GM23248 (cell line): Measurements from ENCODE around the gene OR2V2.
"Not testable (repeated sequence)": the region's sequence is repeated elsewhere in the genome, so short reads cannot be mapped to it uniquely, and the experiment has no call there.

Experiments used
- EZH2 ChIP-seq: fragments of 200-600 bp; sonication (generic); IDR thresholded peaks from 2 replicates; pipeline ENCODE4 v1.6.1; 2018; ENCODE audit warnings: antibody characterized with exemption, mild to moderate bottlenecking; ENCODE audit not compliant: insufficient read depth, poor library complexity, severe bottlenecking
- EZH2phosphoT487 ChIP-seq: fragments of 200-600 bp; sonication (generic); IDR thresholded peaks from 2 replicates; pipeline ENCODE4 v1.6.1; 2018; ENCODE audit warnings: antibody characterized with exemption, moderate library complexity, mild to moderate bottlenecking, low read depth; ENCODE audit not compliant: insufficient read depth

DNA sequence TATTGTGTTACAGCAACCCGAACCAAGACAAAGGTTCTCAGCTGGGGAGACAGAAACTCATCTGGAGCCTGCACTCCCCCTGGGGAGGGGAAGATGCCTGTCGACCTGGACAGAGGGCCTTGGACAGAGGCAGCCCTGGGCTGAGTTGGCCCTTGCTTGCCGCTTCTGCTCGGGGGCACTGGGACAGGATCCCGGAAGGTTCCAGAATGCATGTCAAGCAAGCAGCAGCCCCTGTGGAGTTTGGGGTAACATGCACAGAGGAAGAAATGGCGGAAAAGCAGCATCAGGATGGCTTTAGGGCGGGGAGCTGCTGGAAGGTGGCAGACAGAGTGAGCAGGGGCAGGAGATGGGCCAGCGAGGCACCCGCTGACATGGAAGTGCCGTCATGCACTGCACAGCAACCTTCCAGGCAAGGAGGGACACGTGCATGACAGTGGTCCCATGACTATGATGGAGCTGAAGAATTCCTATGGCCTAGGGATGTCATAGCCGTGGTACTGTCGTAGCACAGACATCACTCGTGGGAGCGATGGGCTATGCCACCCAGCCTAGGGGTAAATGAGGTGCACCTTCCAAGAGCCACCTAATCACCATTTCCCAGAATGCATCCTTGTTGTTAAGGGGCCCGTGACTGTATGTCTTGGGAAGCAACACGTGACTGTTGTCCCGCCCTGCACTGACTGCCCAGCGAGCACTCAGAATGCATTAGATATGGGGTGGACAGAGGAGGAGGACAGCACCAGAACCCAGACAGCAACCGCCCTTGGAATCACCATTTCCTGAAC, 42.6 kb upstream of the OR2V2 start:
- not testable (repeated sequence) for TF ChIP-seq EZH2, EZH2phosphoT487
